ENCODE data around the gene FXYD1.
A peak's percentile ranks its signal among the peaks of the same experiment; 100 is the strongest.

FXYD1 gene

GRCh38 chr19:35116072-35116801 lies 22.4 kb upstream of the FXYD1 start:
- peaks cover 10% of the 10 kb centered on the region for H3K27me3 Mint-ChIP-seq (ENCODE audit: low read depth)
- no peak overlapping the region for H3K4me3 Mint-ChIP-seq
- no peak overlapping the region for H3K27ac Mint-ChIP-seq
- H3K36me3 Mint-ChIP-seq (ENCODE audit: low read depth): no peaks in the 10 kb centered on the region
- no peaks in the 10 kb centered on the region for H3K9me3 Mint-ChIP-seq
- H3K4me1 Mint-ChIP-seq (ENCODE audit: low read depth): peaks cover 5% of the 10 kb centered on the region

GRCh38 chr19:35117116-35117515 lies 21.5 kb upstream of the FXYD1 start:
- H3K36me3 Mint-ChIP-seq (ENCODE audit: low read depth): no peaks in the 10 kb centered on the region
- H3K27ac Mint-ChIP-seq: no peak overlapping the region
- H3K4me3 Mint-ChIP-seq: no peak overlapping the region
- H3K9me3 Mint-ChIP-seq: no peaks in the 10 kb centered on the region
- peaks cover 6% of the 10 kb centered on the region for H3K27me3 Mint-ChIP-seq (ENCODE audit: low read depth)
- H3K4me1 Mint-ChIP-seq (ENCODE audit: low read depth): peaks cover 3% of the 10 kb centered on the region

GRCh38 chr19:35117799-35118198 lies 20.8 kb upstream of the FXYD1 start:
- Mint-ChIP-seq H3K27ac (no peak overlapping the region), H3K27me3 (ENCODE audit: low read depth) (peaks cover 6% of the 10 kb centered on the region), H3K4me1 (ENCODE audit: low read depth) (peaks cover 3% of the 10 kb centered on the region), H3K9me3 (no peaks in the 10 kb centered on the region), H3K4me3 (no peak overlapping the region), H3K36me3 (ENCODE audit: low read depth) (no peaks in the 10 kb centered on the region)

GRCh38 chr19:35118268-35119020 lies 20.2 kb upstream of the FXYD1 start:
- Mint-ChIP-seq H3K9me3 (no peaks in the 10 kb centered on the region), H3K27ac (no peak overlapping the region), H3K4me1 (ENCODE audit: low read depth) (peaks cover 3% of the 10 kb centered on the region), H3K36me3 (ENCODE audit: low read depth) (no peaks in the 10 kb centered on the region), H3K4me3 (no peak overlapping the region), H3K27me3 (ENCODE audit: low read depth) (peaks cover 6% of the 10 kb centered on the region)

- H3K27ac Mint-ChIP-seq: no peak overlapping the region
- H3K27me3 Mint-ChIP-seq (ENCODE audit: low read depth): peaks cover 6% of the 10 kb centered on the region
- H3K36me3 Mint-ChIP-seq (ENCODE audit: low read depth): no peaks in the 10 kb centered on the region
- no peaks in the 10 kb centered on the region for H3K9me3 Mint-ChIP-seq
- no peak overlapping the region for H3K4me3 Mint-ChIP-seq
- H3K4me1 Mint-ChIP-seq (ENCODE audit: low read depth): peaks cover 6% of the 10 kb centered on the region
Observed at GRCh38 chr19:35119091-35119490, 19.5 kb upstream of the FXYD1 start.

GRCh38 chr19:35119578-35120155 lies 19.0 kb upstream of the FXYD1 start:
- Mint-ChIP-seq H3K9me3 (no peaks in the 10 kb centered on the region), H3K36me3 (ENCODE audit: low read depth) (no peaks in the 10 kb centered on the region), H3K4me3 (no peak overlapping the region), H3K27ac (no peak overlapping the region), H3K27me3 (ENCODE audit: low read depth) (peaks cover 6% of the 10 kb centered on the region), H3K4me1 (ENCODE audit: low read depth) (peaks cover 11% of the 10 kb centered on the region)

- H3K9me3 Mint-ChIP-seq: no peaks in the 10 kb centered on the region
- H3K27ac Mint-ChIP-seq: no peak overlapping the region
Observed at GRCh38 chr19:35120492-35120891, 18.1 kb upstream of the FXYD1 start.

GRCh38 chr19:35120898-35121297 lies 17.7 kb upstream of the FXYD1 start:
- Mint-ChIP-seq H3K4me3 (no peak overlapping the region), H3K9me3 (no peaks in the 10 kb centered on the region), H3K4me1 (ENCODE audit: low read depth) (peaks cover 12% of the 10 kb centered on the region), H3K27ac (no peak overlapping the region), H3K36me3 (ENCODE audit: low read depth) (no peaks in the 10 kb centered on the region), H3K27me3 (ENCODE audit: low read depth) (peaks cover 6% of the 10 kb centered on the region)

More at GRCh38 chr19:35120492-35120891, 18.1 kb upstream of the FXYD1 start:
- H3K4me3 Mint-ChIP-seq: no peak overlapping the region
- peaks cover 12% of the 10 kb centered on the region for H3K4me1 Mint-ChIP-seq (ENCODE audit: low read depth)
- H3K36me3 Mint-ChIP-seq (ENCODE audit: low read depth): no peaks in the 10 kb centered on the region
- peaks cover 6% of the 10 kb centered on the region for H3K27me3 Mint-ChIP-seq (ENCODE audit: low read depth)

GRCh38 chr19:35122687-35123551 lies 15.7 kb upstream of the FXYD1 start:
- Mint-ChIP-seq H3K4me3 (no peak overlapping the region), H3K4me1 (ENCODE audit: low read depth) (peaks cover 12% of the 10 kb centered on the region), H3K27me3 (ENCODE audit: low read depth) (no peaks in the 10 kb centered on the region), H3K9me3 (no peaks in the 10 kb centered on the region), H3K27ac (no peak overlapping the region), H3K36me3 (ENCODE audit: low read depth) (no peaks in the 10 kb centered on the region)

GRCh38 chr19:35123573-35123972 lies 15.1 kb upstream of the FXYD1 start:
- Mint-ChIP-seq H3K9me3 (no peaks in the 10 kb centered on the region), H3K4me3 (peak overlapping the region; percentile 69), H3K27ac (no peak overlapping the region), H3K36me3 (ENCODE audit: low read depth) (no peaks in the 10 kb centered on the region), H3K4me1 (ENCODE audit: low read depth) (peaks cover 12% of the 10 kb centered on the region), H3K27me3 (ENCODE audit: low read depth) (no peaks in the 10 kb centered on the region)

GRCh38 chr19:35124098-35125060 lies 14.2 kb upstream of the FXYD1 start:
- Mint-ChIP-seq H3K4me3 (peak overlapping the region; percentile 69), H3K9me3 (no peaks in the 10 kb centered on the region), H3K36me3 (ENCODE audit: low read depth) (no peaks in the 10 kb centered on the region), H3K27ac (peak overlapping the region; percentile 13), H3K27me3 (ENCODE audit: low read depth) (no peaks in the 10 kb centered on the region), H3K4me1 (ENCODE audit: low read depth) (peaks cover 12% of the 10 kb centered on the region)

GRCh38 chr19:35125270-35125717 lies 13.3 kb upstream of the FXYD1 start:
- H3K9me3 Mint-ChIP-seq: no peaks in the 10 kb centered on the region
- no peak overlapping the region for H3K27ac Mint-ChIP-seq
- H3K27me3 Mint-ChIP-seq (ENCODE audit: low read depth): no peaks in the 10 kb centered on the region
- no peak overlapping the region for H3K4me3 Mint-ChIP-seq
- peaks cover 12% of the 10 kb centered on the region for H3K4me1 Mint-ChIP-seq (ENCODE audit: low read depth)
- H3K36me3 Mint-ChIP-seq (ENCODE audit: low read depth): no peaks in the 10 kb centered on the region

Data from T-helper 1 cell treated with Interleukin-12 subunit alpha and Interleukin-12 subunit beta and Interleukin-4 antibody, amounts not matched to agents 30 μg/mL and 1 μg/mL, for 36 hours (primary cell).